ENCODE data around the gene PANK4.

Gene PANK4

GRCh38 chr1:2563205-2563604 lies 36.8 kb upstream of the PANK4 start:
- Histone ChIP-seq H3K4me3 (ENCODE audit: control insufficient read depth in 1 of 7, extremely low read depth in 1 of 7, insufficient read depth in 4 of 7, low read depth in 2 of 7, low read length in 6 of 7) (no peak overlapping the region), H3K36me3 (ENCODE audit: control insufficient read depth in 4 of 4, insufficient read depth in 4 of 4, low read length in 3 of 4) (peaks cover 2 to 48% (median 20%) of the 10 kb centered on the region in 4 experiments), H3K9me3 (ENCODE audit: control extremely low read depth in 1 of 5, control insufficient read depth in 4 of 5, insufficient read depth in 2 of 5, low read depth in 1 of 5, low read length in 4 of 5) (no peaks in the 10 kb centered on the region), H3K27ac (ENCODE audit: insufficient read depth in 1 of 2, low read depth in 1 of 2, low read length in 2 of 2, poor library complexity in 1 of 2, severe bottlenecking in 2 of 2) (no peak overlapping the region), H3K4me1 (ENCODE audit: control extremely low read depth in 1 of 4, control insufficient read depth in 4 of 4, insufficient read depth in 4 of 4, low read length in 3 of 4) (peaks cover 0 to 5% (median 1%) of the 10 kb centered on the region in 4 experiments), H3K27me3 (replicated peaks in 2 of 5; ENCODE audit: control insufficient read depth in 4 of 5, insufficient read depth in 5 of 5, low read length in 4 of 5) (no peaks in the 10 kb centered on the region)
- 97% methylated on average over 16 of the region's 18 CpGs for WGBS (ENCODE audit: insufficient coverage)
- ChIA-PET CTCF (interaction anchor here (1.0 to 3.4 kb wide), 3 partner anchors 8 to 21 kb away, joined by 3 to 27 read pairs (median 10); no protein-coding TSS in a partner anchor), POLR2A (no interaction called here)
- DNase-seq, result no peak

- Histone ChIP-seq H3K4me3 (ENCODE audit: control insufficient read depth in 1 of 7, extremely low read depth in 1 of 7, insufficient read depth in 4 of 7, low read depth in 2 of 7, low read length in 6 of 7) (no peak overlapping the region), H3K27me3 (replicated peaks in 2 of 5; ENCODE audit: control insufficient read depth in 4 of 5, insufficient read depth in 5 of 5, low read length in 4 of 5) (no peaks in the 10 kb centered on the region), H3K4me1 (ENCODE audit: control extremely low read depth in 1 of 4, control insufficient read depth in 4 of 4, insufficient read depth in 4 of 4, low read length in 3 of 4) (peaks cover 0 to 15% (median 10%) of the 10 kb centered on the region in 4 experiments), H3K27ac (ENCODE audit: insufficient read depth in 1 of 2, low read depth in 1 of 2, low read length in 2 of 2, poor library complexity in 1 of 2, severe bottlenecking in 2 of 2) (no peak overlapping the region), H3K9me3 (ENCODE audit: control extremely low read depth in 1 of 5, control insufficient read depth in 4 of 5, insufficient read depth in 2 of 5, low read depth in 1 of 5, low read length in 4 of 5) (no peaks in the 10 kb centered on the region), H3K36me3 (ENCODE audit: control insufficient read depth in 4 of 4, insufficient read depth in 4 of 4, low read length in 3 of 4) (peaks cover 2 to 48% (median 21%) of the 10 kb centered on the region in 4 experiments)
- 96% methylated on average over 20 of the region's 24 CpGs for WGBS (ENCODE audit: insufficient coverage)
- CTCF ChIA-PET, result interaction anchor here (0.8 to 3.4 kb wide), 11 partner anchors 8 to 149 kb away, joined by 3 to 27 read pairs (median 7); no protein-coding TSS in a partner anchor
- POLR2A ChIA-PET, result interaction anchor here (0.6 to 2.9 kb wide), 4 partner anchors 8 to 74 kb away, joined by 3 to 8 read pairs (median 3); no protein-coding TSS in a partner anchor
- DNase-seq, result no peak
These were observed 35.8 kb upstream of the PANK4 start for GRCh38 chr1:2561898-2562895.

GRCh38 chr1:2561446-2561845 lies 35.0 kb upstream of the PANK4 start:
- Histone ChIP-seq H3K4me1 (ENCODE audit: control extremely low read depth in 1 of 4, control insufficient read depth in 4 of 4, insufficient read depth in 4 of 4, low read length in 3 of 4) (peaks cover 0 to 23% (median 17%) of the 10 kb centered on the region in 4 experiments), H3K9me3 (ENCODE audit: control extremely low read depth in 1 of 5, control insufficient read depth in 4 of 5, insufficient read depth in 2 of 5, low read depth in 1 of 5, low read length in 4 of 5) (no peaks in the 10 kb centered on the region), H3K36me3 (ENCODE audit: control insufficient read depth in 4 of 4, insufficient read depth in 4 of 4, low read length in 3 of 4) (peaks cover 2 to 48% (median 21%) of the 10 kb centered on the region in 4 experiments), H3K27ac (ENCODE audit: insufficient read depth in 1 of 2, low read depth in 1 of 2, low read length in 2 of 2, poor library complexity in 1 of 2, severe bottlenecking in 2 of 2) (no peak overlapping the region), H3K4me3 (ENCODE audit: control insufficient read depth in 1 of 7, extremely low read depth in 1 of 7, insufficient read depth in 4 of 7, low read depth in 2 of 7, low read length in 6 of 7) (no peak overlapping the region), H3K27me3 (replicated peaks in 2 of 5; ENCODE audit: control insufficient read depth in 4 of 5, insufficient read depth in 5 of 5, low read length in 4 of 5) (no peaks in the 10 kb centered on the region)
- POLR2A ChIA-PET, result interaction anchor here (0.6 to 2.9 kb wide), 4 partner anchors 9 to 75 kb away, joined by 3 to 8 read pairs (median 3); no protein-coding TSS in a partner anchor
- no peak for DNase-seq
- CTCF ChIA-PET, result interaction anchor here (0.8 to 3.4 kb wide), 13 partner anchors 8 to 148 kb away, joined by 3 to 27 read pairs (median 6); no protein-coding TSS in a partner anchor
- 99% methylated on average over 11 of the region's 11 CpGs for WGBS (ENCODE audit: insufficient coverage)

- 99% methylated on average over 14 of the region's 15 CpGs for WGBS (ENCODE audit: insufficient coverage)
- Histone ChIP-seq H3K27me3 (replicated peaks in 2 of 5; ENCODE audit: control insufficient read depth in 4 of 5, insufficient read depth in 5 of 5, low read length in 4 of 5) (no peaks in the 10 kb centered on the region), H3K27ac (ENCODE audit: insufficient read depth in 1 of 2, low read depth in 1 of 2, low read length in 2 of 2, poor library complexity in 1 of 2, severe bottlenecking in 2 of 2) (no peak overlapping the region), H3K4me1 (ENCODE audit: control extremely low read depth in 1 of 4, control insufficient read depth in 4 of 4, insufficient read depth in 4 of 4, low read length in 3 of 4) (peaks cover 0 to 32% (median 27%) of the 10 kb centered on the region in 4 experiments), H3K9me3 (ENCODE audit: control extremely low read depth in 1 of 5, control insufficient read depth in 4 of 5, insufficient read depth in 2 of 5, low read depth in 1 of 5, low read length in 4 of 5) (no peaks in the 10 kb centered on the region), H3K36me3 (ENCODE audit: control insufficient read depth in 4 of 4, insufficient read depth in 4 of 4, low read length in 3 of 4) (peaks cover 2 to 48% (median 21%) of the 10 kb centered on the region in 4 experiments), H3K4me3 (ENCODE audit: control insufficient read depth in 1 of 7, extremely low read depth in 1 of 7, insufficient read depth in 4 of 7, low read depth in 2 of 7, low read length in 6 of 7) (no peak overlapping the region)
- ChIA-PET POLR2A (interaction anchor here (2.9 kb wide), 1 partner anchor 18 kb away, joined by 8 read pairs; no protein-coding TSS in a partner anchor), CTCF (interaction anchor here (1.3 to 3.4 kb wide), 10 partner anchors 9 to 36 kb away, joined by 3 to 27 read pairs (median 7); no protein-coding TSS in a partner anchor)
- DNase-seq, result no peak
These were observed 34.1 kb upstream of the PANK4 start for GRCh38 chr1:2560299-2561073.

GRCh38 chr1:2559509-2560298 lies 33.3 kb upstream of the PANK4 start:
- Histone ChIP-seq H3K27me3 (replicated peaks in 2 of 5; ENCODE audit: control insufficient read depth in 4 of 5, insufficient read depth in 5 of 5, low read length in 4 of 5) (no peaks in the 10 kb centered on the region), H3K4me1 (ENCODE audit: control extremely low read depth in 1 of 4, control insufficient read depth in 4 of 4, insufficient read depth in 4 of 4, low read length in 3 of 4) (peaks cover 0 to 40% (median 35%) of the 10 kb centered on the region in 4 experiments), H3K27ac (ENCODE audit: insufficient read depth in 1 of 2, low read depth in 1 of 2, low read length in 2 of 2, poor library complexity in 1 of 2, severe bottlenecking in 2 of 2) (no peak overlapping the region), H3K4me3 (ENCODE audit: control insufficient read depth in 1 of 7, extremely low read depth in 1 of 7, insufficient read depth in 4 of 7, low read depth in 2 of 7, low read length in 6 of 7) (no peak overlapping the region), H3K9me3 (ENCODE audit: control extremely low read depth in 1 of 5, control insufficient read depth in 4 of 5, insufficient read depth in 2 of 5, low read depth in 1 of 5, low read length in 4 of 5) (no peaks in the 10 kb centered on the region), H3K36me3 (ENCODE audit: control insufficient read depth in 4 of 4, insufficient read depth in 4 of 4, low read length in 3 of 4) (peaks cover 2 to 48% (median 21%) of the 10 kb centered on the region in 4 experiments)
- ChIA-PET CTCF (interaction anchor here (2.8 to 3.4 kb wide), 2 partner anchors 18 to 24 kb away, joined by 9 to 27 read pairs; no protein-coding TSS in a partner anchor), POLR2A (interaction anchor here (2.0 to 2.9 kb wide), 2 partner anchors 18 to 26 kb away, joined by 5 to 8 read pairs; partner anchors contain the start of gene PRXL2B)
- WGBS (ENCODE audit: insufficient coverage), result 93% methylated on average over 34 of the region's 35 CpGs
- no peak for DNase-seq

GRCh38 chr1:2558861-2559260 lies 32.5 kb upstream of the PANK4 start:
- no peak for DNase-seq
- H3K27me3 ChIP-seq (replicated peaks in 2 of 5; ENCODE audit: control insufficient read depth in 4 of 5, insufficient read depth in 5 of 5, low read length in 4 of 5), result no peaks in the 10 kb centered on the region
- peaks cover 0 to 48% (median 21%) of the 10 kb centered on the region in 4 experiments for H3K36me3 ChIP-seq (ENCODE audit: control insufficient read depth in 4 of 4, insufficient read depth in 4 of 4, low read length in 3 of 4)
- no peaks in the 10 kb centered on the region for H3K9me3 ChIP-seq (ENCODE audit: control extremely low read depth in 1 of 5, control insufficient read depth in 4 of 5, insufficient read depth in 2 of 5, low read depth in 1 of 5, low read length in 4 of 5)
- ChIA-PET CTCF (interaction anchor here (1.5 kb wide), 1 partner anchor 36 kb away, joined by 3 read pairs; no protein-coding TSS in a partner anchor), POLR2A (interaction anchor here (2.0 kb wide), 1 partner anchor 27 kb away, joined by 5 read pairs; the partner anchor contains the start of gene PRXL2B)
- no peak overlapping the region for H3K27ac ChIP-seq (ENCODE audit: insufficient read depth in 1 of 2, low read depth in 1 of 2, low read length in 2 of 2, poor library complexity in 1 of 2, severe bottlenecking in 2 of 2)
- peaks cover 0 to 48% (median 43%) of the 10 kb centered on the region in 4 experiments for H3K4me1 ChIP-seq (ENCODE audit: control extremely low read depth in 1 of 4, control insufficient read depth in 4 of 4, insufficient read depth in 4 of 4, low read length in 3 of 4)
- no peak overlapping the region for H3K4me3 ChIP-seq (ENCODE audit: control insufficient read depth in 1 of 7, extremely low read depth in 1 of 7, insufficient read depth in 4 of 7, low read depth in 2 of 7, low read length in 6 of 7)
- 99% methylated on average over 6 of the region's 6 CpGs for WGBS (ENCODE audit: insufficient coverage)
